ENCODE data around the gene SDF4.

DNA sequence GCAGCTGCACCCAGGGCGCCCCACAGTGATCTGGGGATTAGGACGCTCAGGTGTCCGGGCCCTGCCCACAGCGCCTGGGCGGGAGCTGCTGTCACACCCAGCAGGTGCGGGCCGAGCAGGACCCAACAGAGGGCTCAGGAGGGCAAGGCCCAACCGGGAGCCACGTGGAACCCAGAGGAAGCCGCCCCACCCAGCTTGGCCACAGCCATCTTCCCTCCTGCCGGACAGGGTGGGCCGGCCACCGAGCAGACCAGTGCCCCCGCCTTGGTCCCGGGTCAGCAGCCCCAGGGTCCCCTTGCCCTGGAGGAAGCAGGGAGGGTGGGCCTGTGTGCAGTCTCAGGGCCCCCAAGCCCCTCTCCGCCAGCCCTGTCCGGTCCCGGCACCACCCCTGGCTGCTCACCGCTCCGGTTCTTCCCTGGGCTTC lies 64.4 kb downstream of the SDF4 start:
- TF ChIP-seq, protein P1, sequence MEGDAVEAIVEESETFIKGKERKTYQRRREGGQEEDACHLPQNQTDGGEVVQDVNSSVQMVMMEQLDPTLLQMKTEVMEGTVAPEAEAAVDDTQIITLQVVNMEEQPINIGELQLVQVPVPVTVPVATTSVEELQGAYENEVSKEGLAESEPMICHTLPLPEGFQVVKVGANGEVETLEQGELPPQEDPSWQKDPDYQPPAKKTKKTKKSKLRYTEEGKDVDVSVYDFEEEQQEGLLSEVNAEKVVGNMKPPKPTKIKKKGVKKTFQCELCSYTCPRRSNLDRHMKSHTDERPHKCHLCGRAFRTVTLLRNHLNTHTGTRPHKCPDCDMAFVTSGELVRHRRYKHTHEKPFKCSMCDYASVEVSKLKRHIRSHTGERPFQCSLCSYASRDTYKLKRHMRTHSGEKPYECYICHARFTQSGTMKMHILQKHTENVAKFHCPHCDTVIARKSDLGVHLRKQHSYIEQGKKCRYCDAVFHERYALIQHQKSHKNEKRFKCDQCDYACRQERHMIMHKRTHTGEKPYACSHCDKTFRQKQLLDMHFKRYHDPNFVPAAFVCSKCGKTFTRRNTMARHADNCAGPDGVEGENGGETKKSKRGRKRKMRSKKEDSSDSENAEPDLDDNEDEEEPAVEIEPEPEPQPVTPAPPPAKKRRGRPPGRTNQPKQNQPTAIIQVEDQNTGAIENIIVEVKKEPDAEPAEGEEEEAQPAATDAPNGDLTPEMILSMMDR (IDR thresholded peaks at IDR 0.05; ENCODE audit: insufficient read depth, low read length, poor library complexity, severe bottlenecking): no peak
- TF ChIP-seq EZH2phosphoT487 (conservative IDR thresholded peaks at IDR 0.05; ENCODE audit: low read length): no peak

Data from SU-DHL-6 (cell line).